Activated CD8-positive, alpha-beta memory T cell treated with anti-CD3 and anti-CD28 coated beads, Interleukin-2, amount 50 U/mL, for 1 hour (primary cell): ENCODE results near the gene DMAC2.
A peak's percentile ranks its signal among the peaks of the same experiment; 100 is the strongest.
"Not testable (repeated sequence)": the region's sequence is repeated elsewhere in the genome, so short reads cannot be mapped to it uniquely, and the experiment has no call there.

Experiments used
- DNase-seq: peaks from one replicate; pipeline ENCODE4 v3.0.0-alpha.2; 2020; ENCODE audit errors: extremely low read depth

DMAC2 gene

GRCh38 chr19:41398598-41398997, 41.1 kb downstream of the DMAC2 start:
- DNase-seq, result no peak

GRCh38 chr19:41398050-41398418, 41.7 kb downstream of the DMAC2 start:
- DNase-seq, result no peak

- peak; percentile 99 for DNase-seq
Observed at GRCh38 chr19:41397086-41398049, 42.3 kb downstream of the DMAC2 start, which contains the start of the genes BCKDHA and EXOSC5. Gene BCKDHA (plus strand): TSS chr19:41397818. CDS start chr19:41397828, 10 bp downstream. Gene EXOSC5 (minus strand): TSS chr19:41397359. CDS start chr19:41397328, 31 bp downstream.

- no peak for DNase-seq
Observed at GRCh38 chr19:41395355-41395754, 44.4 kb downstream of the DMAC2 start.

GRCh38 chr19:41392775-41393174, 46.9 kb downstream of the DMAC2 start:
- no peak for DNase-seq

- no peak for DNase-seq
Observed at GRCh38 chr19:41391618-41392017, 48.1 kb downstream of the DMAC2 start.

GRCh38 chr19:41386442-41386841, 53.3 kb downstream of the DMAC2 start:
- no peak for DNase-seq

GRCh38 chr19:41384351-41384750, 55.4 kb downstream of the DMAC2 start:
- DNase-seq, result no peak

GRCh38 chr19:41381536-41381935, 58.2 kb downstream of the DMAC2 start:
- not testable (repeated sequence) for DNase-seq
